ENCODE results near the gene CSNK1A1.
"Not testable (repeated sequence)": the region's sequence is repeated elsewhere in the genome, so short reads cannot be mapped to it uniquely, and the experiment has no call there.

Gene CSNK1A1

DNA sequence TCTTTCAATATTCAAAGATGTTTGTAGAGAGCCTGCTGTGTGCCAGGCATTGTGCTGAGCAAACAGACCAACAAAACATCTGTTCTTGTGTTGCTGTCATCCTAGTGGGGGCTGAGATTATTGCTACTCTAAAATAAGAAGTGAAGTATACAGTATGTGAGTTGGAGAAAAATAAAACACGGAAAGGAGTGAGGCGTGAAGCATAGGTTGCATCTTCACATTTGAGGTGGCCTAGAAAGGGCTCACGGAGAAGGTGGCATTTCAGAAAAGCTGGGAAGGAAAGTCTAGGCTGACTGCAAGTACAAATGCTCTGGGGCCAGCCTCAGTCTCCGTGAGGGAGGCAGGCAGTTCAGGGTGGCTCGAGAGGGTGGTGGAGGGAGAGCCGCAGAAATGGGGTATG is 80.3 kb downstream of the CSNK1A1 start:
- Histone ChIP-seq H3K4ac (ENCODE audit: low read length) (no peak overlapping the region), H3K4me2 (ENCODE audit: insufficient read depth, low read length, poor library complexity, severe bottlenecking) (no peak overlapping the region), H3K27ac (replicated peaks; ENCODE audit: low read length) (no peak overlapping the region), H2BK15ac (ENCODE audit: low read length) (no peak overlapping the region), H2AK5ac (ENCODE audit: low read depth, low read length) (no peak overlapping the region), H2BK5ac (ENCODE audit: low read length) (no peak overlapping the region), H2BK120ac (ENCODE audit: low read depth, low read length) (no peak overlapping the region), H3K27me3 (ENCODE audit: control insufficient read depth in 3 of 3, insufficient read depth in 3 of 3, low read depth in 1 of 3, low read length in 3 of 3) (no peaks in the 10 kb centered on the region), H3K79me1 (ENCODE audit: low read depth, low read length) (no peaks in the 10 kb centered on the region), H3K9me3 (replicated peaks in 1 of 2; ENCODE audit: control insufficient read depth in 2 of 2, insufficient read depth in 1 of 2, low read depth in 1 of 2, low read length in 2 of 2) (no peaks in the 10 kb centered on the region), H3K23ac (ENCODE audit: low read depth, low read length, poor library complexity) (no peak overlapping the region), H3K18ac (ENCODE audit: low read length) (no peak overlapping the region), H4K8ac (ENCODE audit: low read depth, low read length) (no peak overlapping the region), H3K36me3 (replicated peaks in 1 of 2; ENCODE audit: control insufficient read depth in 2 of 2, insufficient read depth in 2 of 2, low read length in 2 of 2) (no peaks in the 10 kb centered on the region), H3K9ac (ENCODE audit: low read depth, low read length, poor library complexity) (no peak overlapping the region), H2BK12ac (ENCODE audit: low read length) (no peak overlapping the region), H3K4me3 (ENCODE audit: low read length in 2 of 2) (no peak overlapping the region), H3K4me1 (ENCODE audit: control insufficient read depth in 2 of 2, insufficient read depth in 1 of 2, low read depth in 1 of 2, low read length in 2 of 2) (no peaks in the 10 kb centered on the region), H2AFZ (ENCODE audit: low read length) (no peak overlapping the region), H4K91ac (ENCODE audit: low read depth, low read length, poor library complexity) (no peak overlapping the region), H3K14ac (ENCODE audit: low read length) (no peak overlapping the region)
- DNase-seq (ENCODE audit: low spot score) = no peak
- WGBS, 2 donors (ENCODE audit: extremely low coverage in 2 of 2, insufficient read length in 2 of 2, insufficient replicate concordance in 1 of 2) = no CpG with 5 or more reads among the region's 6 CpGs

- no peak overlapping the region for H3K9ac ChIP-seq (ENCODE audit: low read depth, low read length, poor library complexity)
- H4K91ac ChIP-seq (ENCODE audit: low read depth, low read length, poor library complexity) = no peak overlapping the region
- no peak overlapping the region for H2BK120ac ChIP-seq (ENCODE audit: low read depth, low read length)
- no peak overlapping the region for H4K8ac ChIP-seq (ENCODE audit: low read depth, low read length)
- H3K27me3 ChIP-seq (ENCODE audit: control insufficient read depth in 3 of 3, insufficient read depth in 3 of 3, low read depth in 1 of 3, low read length in 3 of 3) = no peaks in the 10 kb centered on the region
- H3K4me3 ChIP-seq (ENCODE audit: low read length in 2 of 2) = no peak overlapping the region
- no peaks in the 10 kb centered on the region for H3K4me1 ChIP-seq (ENCODE audit: control insufficient read depth in 2 of 2, insufficient read depth in 1 of 2, low read depth in 1 of 2, low read length in 2 of 2)
- DNase-seq (ENCODE audit: low spot score) = no peak
- H2AK5ac ChIP-seq (ENCODE audit: low read depth, low read length) = no peak overlapping the region
- no peak overlapping the region for H3K18ac ChIP-seq (ENCODE audit: low read length)
- no peak overlapping the region for H3K23ac ChIP-seq (ENCODE audit: low read depth, low read length, poor library complexity)
- no peak overlapping the region for H3K27ac ChIP-seq (replicated peaks; ENCODE audit: low read length)
- no CpG with 5 or more reads among the region's 17 CpGs for WGBS, 2 donors (ENCODE audit: extremely low coverage in 2 of 2, insufficient read length in 2 of 2, insufficient replicate concordance in 1 of 2)
- peaks cover 2% of the 10 kb centered on the region for H3K79me1 ChIP-seq (ENCODE audit: low read depth, low read length)
- H2BK12ac ChIP-seq (ENCODE audit: low read length) = no peak overlapping the region
- H3K36me3 ChIP-seq (replicated peaks in 1 of 2; ENCODE audit: control insufficient read depth in 2 of 2, insufficient read depth in 2 of 2, low read length in 2 of 2) = no peaks in the 10 kb centered on the region
- no peak overlapping the region for H2BK5ac ChIP-seq (ENCODE audit: low read length)
- H2AFZ ChIP-seq (ENCODE audit: low read length) = no peak overlapping the region
- H2BK15ac ChIP-seq (ENCODE audit: low read length) = no peak overlapping the region
- no peak overlapping the region for H3K4me2 ChIP-seq (ENCODE audit: insufficient read depth, low read length, poor library complexity, severe bottlenecking)
- H3K14ac ChIP-seq (ENCODE audit: low read length) = no peak overlapping the region
- H3K9me3 ChIP-seq (replicated peaks in 1 of 2; ENCODE audit: control insufficient read depth in 2 of 2, insufficient read depth in 1 of 2, low read depth in 1 of 2, low read length in 2 of 2) = no peaks in the 10 kb centered on the region
- H3K4ac ChIP-seq (ENCODE audit: low read length) = no peak overlapping the region
These were observed 84.7 kb downstream of the CSNK1A1 start for GRCh38 chr5:149466457-149466972.

- peak overlapping the region in 1 of 2 donors; percentile 36 for H3K4me3 ChIP-seq (ENCODE audit: low read length in 2 of 2)
- H3K27ac ChIP-seq (replicated peaks; ENCODE audit: low read length) = no peak overlapping the region
- peak overlapping the region; percentile 78 for H2AFZ ChIP-seq (ENCODE audit: low read length)
These were observed 86.3 kb downstream of the CSNK1A1 start for GRCh38 chr5:149464796-149465489.

GRCh38 chr5:149461907-149462306 is 89.3 kb downstream of the CSNK1A1 start:
- H2AK5ac ChIP-seq (ENCODE audit: low read depth, low read length); DNase-seq (ENCODE audit: low spot score); H2BK12ac ChIP-seq (ENCODE audit: low read length); H3K36me3 ChIP-seq (replicated peaks in 1 of 2; ENCODE audit: control insufficient read depth in 2 of 2, insufficient read depth in 2 of 2, low read length in 2 of 2); H2BK5ac ChIP-seq (ENCODE audit: low read length); H3K27ac ChIP-seq (replicated peaks; ENCODE audit: low read length); H2BK15ac ChIP-seq (ENCODE audit: low read length); H3K4me3 ChIP-seq (ENCODE audit: low read length in 2 of 2); H3K14ac ChIP-seq (ENCODE audit: low read length); H4K91ac ChIP-seq (ENCODE audit: low read depth, low read length, poor library complexity); H3K27me3 ChIP-seq (ENCODE audit: control insufficient read depth in 3 of 3, insufficient read depth in 3 of 3, low read depth in 1 of 3, low read length in 3 of 3); H3K4ac ChIP-seq (ENCODE audit: low read length); H3K9ac ChIP-seq (ENCODE audit: low read depth, low read length, poor library complexity); H3K4me2 ChIP-seq (ENCODE audit: insufficient read depth, low read length, poor library complexity, severe bottlenecking); H3K9me3 ChIP-seq (replicated peaks in 1 of 2; ENCODE audit: control insufficient read depth in 2 of 2, insufficient read depth in 1 of 2, low read depth in 1 of 2, low read length in 2 of 2); H3K79me1 ChIP-seq (ENCODE audit: low read depth, low read length); H3K4me1 ChIP-seq (ENCODE audit: control insufficient read depth in 2 of 2, insufficient read depth in 1 of 2, low read depth in 1 of 2, low read length in 2 of 2); H3K23ac ChIP-seq (ENCODE audit: low read depth, low read length, poor library complexity); H2BK120ac ChIP-seq (ENCODE audit: low read depth, low read length); H2AFZ ChIP-seq (ENCODE audit: low read length); H3K18ac ChIP-seq (ENCODE audit: low read length); H4K8ac ChIP-seq (ENCODE audit: low read depth, low read length): not testable (repeated sequence)
- WGBS, 2 donors (ENCODE audit: extremely low coverage in 2 of 2, insufficient read length in 2 of 2, insufficient replicate concordance in 1 of 2) = no CpG with 5 or more reads among the region's 6 CpGs

More at GRCh38 chr5:149464796-149465489, 86.3 kb downstream of the CSNK1A1 start:
- Histone ChIP-seq H4K91ac (ENCODE audit: low read depth, low read length, poor library complexity) (no peak overlapping the region), H2BK12ac (ENCODE audit: low read length) (no peak overlapping the region), H3K14ac (ENCODE audit: low read length) (no peak overlapping the region), H3K18ac (ENCODE audit: low read length) (no peak overlapping the region), H2BK5ac (ENCODE audit: low read length) (no peak overlapping the region), H3K9me3 (replicated peaks in 1 of 2; ENCODE audit: control insufficient read depth in 2 of 2, insufficient read depth in 1 of 2, low read depth in 1 of 2, low read length in 2 of 2) (no peaks in the 10 kb centered on the region), H3K9ac (ENCODE audit: low read depth, low read length, poor library complexity) (no peak overlapping the region), H3K4ac (ENCODE audit: low read length) (no peak overlapping the region), H3K23ac (ENCODE audit: low read depth, low read length, poor library complexity) (no peak overlapping the region), H2AK5ac (ENCODE audit: low read depth, low read length) (no peak overlapping the region), H2BK120ac (ENCODE audit: low read depth, low read length) (no peak overlapping the region), H3K4me2 (ENCODE audit: insufficient read depth, low read length, poor library complexity, severe bottlenecking) (no peak overlapping the region), H4K8ac (ENCODE audit: low read depth, low read length) (no peak overlapping the region), H3K27me3 (ENCODE audit: control insufficient read depth in 3 of 3, insufficient read depth in 3 of 3, low read depth in 1 of 3, low read length in 3 of 3) (no peaks in the 10 kb centered on the region), H3K79me1 (ENCODE audit: low read depth, low read length) (peaks cover 2% of the 10 kb centered on the region), H3K36me3 (replicated peaks in 1 of 2; ENCODE audit: control insufficient read depth in 2 of 2, insufficient read depth in 2 of 2, low read length in 2 of 2) (no peaks in the 10 kb centered on the region), H2BK15ac (ENCODE audit: low read length) (no peak overlapping the region), H3K4me1 (ENCODE audit: control insufficient read depth in 2 of 2, insufficient read depth in 1 of 2, low read depth in 1 of 2, low read length in 2 of 2) (no peaks in the 10 kb centered on the region)
- no peak for DNase-seq (ENCODE audit: low spot score)
- WGBS, 2 donors (ENCODE audit: extremely low coverage in 2 of 2, insufficient read length in 2 of 2, insufficient replicate concordance in 1 of 2) = no CpG with 5 or more reads among the region's 8 CpGs

Data from neuronal stem cell (in vitro differentiated cells).